ENCODE data around the gene VAMP2. TPM values are rescaled to one million over a fixed set of nuclear protein-coding genes. Genes with fewer than 3 reads are reported as not detected.

Gene VAMP2
- total RNA-seq, 1 donor from 2014 or later = 63.9 TPM

DNA sequence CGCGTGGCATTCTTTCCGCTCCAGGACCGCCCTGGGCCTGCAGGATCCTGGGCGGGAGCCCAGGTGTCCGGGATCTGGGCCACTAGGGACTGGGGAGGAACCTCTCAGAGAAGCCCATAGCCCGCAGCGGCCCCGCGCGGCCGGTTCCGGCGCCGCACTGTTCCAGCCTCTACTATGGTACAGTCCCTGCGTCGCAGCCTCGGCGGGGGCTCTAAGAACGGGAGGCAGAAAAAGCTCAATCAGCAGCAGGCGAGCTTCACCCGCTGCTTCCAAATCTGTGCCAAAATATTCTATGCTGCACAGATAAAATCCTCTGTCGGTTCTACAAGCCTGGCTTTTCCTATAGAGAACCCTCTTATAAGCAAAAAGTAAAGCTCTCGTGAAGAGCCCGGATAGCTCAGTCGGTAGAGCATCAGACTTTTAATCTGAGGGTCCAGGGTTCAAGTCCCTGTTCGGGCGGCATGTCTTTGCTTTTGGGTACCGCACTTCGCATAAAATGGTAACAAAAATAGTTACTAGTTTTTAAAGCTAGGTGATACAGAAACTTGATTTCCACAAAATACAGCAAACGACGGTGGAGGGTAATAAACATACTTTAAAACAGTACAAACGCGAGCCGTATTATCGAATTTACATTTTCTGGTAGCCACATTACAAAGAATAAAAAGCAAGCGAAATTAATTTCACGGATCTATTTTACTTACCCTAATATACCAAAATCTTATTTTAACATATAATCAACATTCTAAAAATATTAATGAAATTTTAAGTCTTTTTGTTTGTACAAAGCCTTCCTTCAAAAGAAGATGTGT lies 43.8 kb downstream of the VAMP2 start:
- intact Hi-C loops (cut with DNase I) = loop anchor here (2.0 kb wide), 1 partner anchor 68 kb away; no protein-coding TSS in a partner anchor
- DNase-seq (ENCODE audit: low spot score) = peak; percentile 93

DNA sequence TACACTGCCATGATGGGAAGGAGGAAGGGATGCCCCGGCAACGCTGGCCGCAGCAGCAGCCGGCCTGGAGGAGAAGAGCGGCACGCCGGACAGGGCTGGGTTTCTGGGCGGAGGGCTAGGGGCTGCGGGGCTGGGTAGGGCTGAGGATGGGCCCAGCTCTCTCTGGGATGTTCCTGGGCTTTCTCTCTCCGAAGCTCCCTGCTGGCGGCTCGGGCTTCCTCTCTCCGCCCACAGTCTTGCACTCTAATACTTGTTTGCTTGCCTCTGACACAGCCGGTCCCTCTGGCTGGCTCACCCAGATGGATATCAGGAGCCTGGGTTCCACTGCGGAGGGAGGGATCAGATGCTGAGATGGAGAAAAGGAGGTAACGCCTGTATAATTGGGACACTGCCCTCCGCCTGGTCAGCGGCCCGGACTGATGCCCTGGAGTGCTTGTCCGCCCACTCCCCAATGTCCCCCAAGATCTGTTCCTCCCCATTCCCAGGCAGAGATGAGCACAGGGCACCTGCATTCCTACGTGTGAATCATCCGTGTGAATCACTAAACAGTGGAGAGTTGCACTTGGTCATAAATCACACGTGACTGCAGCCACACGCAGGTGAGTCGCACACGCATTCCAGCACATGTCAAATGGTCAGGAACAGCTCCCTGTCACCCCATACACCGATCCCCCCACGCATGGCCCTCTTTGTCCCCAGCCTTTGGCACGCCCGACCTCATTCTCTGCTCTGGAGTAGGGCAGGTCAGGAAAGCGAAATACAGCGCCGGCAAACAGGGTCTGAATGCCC lies 44.6 kb downstream of the VAMP2 start, which contains the start of gene ALOXE3:
ALOXE3 (minus strand) TSS at position 535 of the 789 bp plus-strand sequence; CDS start at position 11, 524 bp downstream.
- intact Hi-C loops (cut with DNase I) = loop anchor here (2.0 kb wide), 1 partner anchor 69 kb away; no protein-coding TSS in a partner anchor
- DNase-seq (ENCODE audit: low spot score) = no peak

DNA sequence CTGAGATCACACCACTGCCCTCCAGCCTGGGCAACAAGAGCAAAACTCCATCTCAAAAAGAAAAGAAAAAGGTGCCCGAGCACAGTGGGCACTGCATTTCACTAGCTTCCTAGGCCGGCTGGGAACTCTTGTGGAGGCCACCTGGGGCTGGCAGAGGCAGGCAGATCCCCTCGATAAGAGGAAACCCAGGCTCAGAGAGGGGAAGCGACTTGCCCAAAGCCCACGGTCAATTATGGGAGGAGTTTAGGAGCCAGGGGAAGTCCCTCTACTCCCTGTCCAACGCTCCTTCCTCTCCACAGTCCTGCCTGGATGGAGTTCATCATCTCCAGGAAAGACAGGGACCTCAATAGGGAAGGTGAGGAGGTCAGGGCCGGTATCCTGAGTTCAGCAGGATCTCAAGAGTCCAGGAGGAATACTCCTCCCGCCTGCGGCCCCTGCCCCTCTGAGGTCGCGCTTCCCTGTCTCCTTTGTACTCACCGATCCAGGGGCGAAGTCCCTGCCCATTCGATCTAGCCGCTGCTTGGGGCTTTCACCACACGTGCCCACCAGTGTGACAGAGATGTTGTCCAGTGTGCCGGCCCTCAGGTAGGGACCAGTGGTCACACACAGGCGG lies 45.3 kb downstream of the VAMP2 start:
- intact Hi-C loops (cut with DNase I) = no loop called here
- no peak for DNase-seq (ENCODE audit: low spot score)

DNA sequence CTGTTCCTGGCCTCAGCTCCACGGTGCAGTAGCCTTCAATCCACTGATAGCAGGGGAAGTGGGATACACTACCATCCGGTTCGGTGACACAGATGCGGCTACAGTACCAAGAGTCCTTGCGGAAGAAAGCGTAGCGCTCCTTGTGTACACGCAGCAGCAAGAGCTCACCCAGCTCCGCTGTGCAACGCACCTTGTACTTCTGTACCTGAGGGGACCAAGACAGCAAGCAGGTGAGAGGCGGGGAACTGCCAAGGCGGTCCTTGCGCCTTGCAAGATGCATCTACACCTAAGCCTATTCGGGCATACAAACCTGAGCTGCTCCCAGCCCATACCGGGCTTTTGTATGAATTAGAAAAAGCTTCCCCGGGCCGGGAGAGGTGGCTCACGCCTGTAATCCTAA lies 46.0 kb downstream of the VAMP2 start:
- no peak for DNase-seq (ENCODE audit: low spot score)
- intact Hi-C loops (cut with DNase I) = no loop called here

DNA sequence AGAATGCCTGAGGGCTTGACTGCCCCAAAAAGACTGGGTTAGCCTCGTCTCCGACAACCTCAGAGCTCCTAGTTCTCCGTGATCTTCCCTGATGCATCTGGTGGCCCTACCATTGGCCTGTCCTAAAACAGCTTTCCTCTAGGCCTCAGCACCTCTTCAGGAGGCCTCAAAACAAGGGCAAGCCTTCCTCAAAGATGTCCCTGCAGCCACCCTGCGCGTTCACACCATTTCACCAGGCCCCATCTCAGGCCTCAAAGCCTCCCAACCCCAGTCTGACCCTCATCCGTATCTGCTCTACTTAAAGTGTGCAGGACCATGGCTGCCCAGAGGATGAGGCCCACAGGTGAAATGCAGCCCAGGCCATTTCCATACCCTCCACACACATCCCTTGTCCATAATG lies 51.8 kb downstream of the VAMP2 start:
- intact Hi-C loops (cut with DNase I) = loop anchor here (5.0 kb wide), 1 partner anchor 49 kb away; no protein-coding TSS in a partner anchor

DNA sequence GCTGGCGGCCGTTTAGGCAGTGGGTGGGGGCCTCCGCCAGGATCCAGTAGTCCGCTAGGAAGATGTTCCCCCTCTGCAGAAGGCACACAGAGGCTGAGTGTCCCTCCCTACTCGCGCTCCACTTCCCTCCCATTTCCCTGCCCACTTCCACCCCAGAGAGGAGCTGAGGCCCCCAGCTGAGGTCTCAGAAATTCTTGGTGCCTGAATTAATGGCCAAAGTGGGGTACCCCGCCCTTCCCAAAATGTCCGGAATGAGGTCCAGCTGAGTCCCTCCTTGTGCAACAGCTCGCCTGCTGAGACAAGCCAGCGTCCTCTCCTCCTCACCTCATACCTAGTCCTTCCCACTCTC lies 52.3 kb downstream of the VAMP2 start:
- no peak for DNase-seq (ENCODE audit: low spot score)
- intact Hi-C loops (cut with DNase I) = loop anchor here (5.0 kb wide), 1 partner anchor 48 kb away; no protein-coding TSS in a partner anchor

More for the DNA sequence above, 51.8 kb downstream of the VAMP2 start:
- no peak for DNase-seq (ENCODE audit: low spot score)

DNA sequence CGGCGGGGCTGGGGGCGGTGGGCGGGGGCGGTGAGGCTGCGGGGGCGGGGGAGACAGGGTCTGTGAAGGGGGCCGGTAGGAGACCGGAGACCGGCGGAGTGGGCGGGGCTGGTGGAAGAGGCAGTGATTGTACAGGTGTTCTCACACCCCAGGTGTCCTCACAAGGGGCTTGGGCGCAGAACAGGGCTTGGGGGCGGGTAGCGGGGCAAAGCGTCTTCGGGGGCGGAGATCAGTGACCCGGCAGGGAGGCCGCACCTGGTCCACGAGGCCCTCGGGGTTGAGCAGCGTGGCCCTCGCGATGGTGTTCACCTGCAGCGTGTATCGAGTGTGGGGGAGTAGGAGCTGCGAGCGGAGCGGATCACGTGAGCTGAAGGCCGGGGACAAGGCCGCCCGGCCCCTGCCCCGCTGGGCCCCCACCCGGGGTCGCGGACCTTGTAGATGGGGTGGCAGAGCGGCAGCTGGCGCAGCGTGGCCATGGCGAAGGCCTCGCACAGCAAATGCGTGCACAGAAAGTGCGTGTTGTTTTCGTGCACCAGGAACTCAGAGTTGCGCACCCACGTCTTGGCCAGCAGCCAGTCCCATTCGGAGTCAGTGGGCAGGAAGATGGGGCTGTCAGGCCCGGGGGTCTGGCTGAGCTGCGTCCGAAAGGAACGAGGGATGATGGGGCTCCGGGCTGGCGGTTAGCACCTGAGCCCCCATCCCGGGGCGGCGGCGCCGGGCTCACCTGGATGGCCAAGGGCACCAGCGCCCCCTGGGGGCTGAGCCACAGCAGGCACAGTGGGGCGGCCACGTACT lies 52.9 kb downstream of the VAMP2 start:
- intact Hi-C loops (cut with DNase I) = loop anchor here (5.0 kb wide), 1 partner anchor 48 kb away; no protein-coding TSS in a partner anchor

More for the DNA sequence above, 52.9 kb downstream of the VAMP2 start:
- no peak for DNase-seq (ENCODE audit: low spot score)

Small RNA genes within 50 kb of the gene (microRNA-seq; reads per million reads assigned to microRNA genes)
- not detected for gene MIR4521
- gene MIR6883 = 1.3 reads per million

Other genes with a start within 250 kb of the VAMP2 start
- 1.00 TPM for gene RNF227, start 246.7 kb downstream of the VAMP2 start, total RNA-seq
- 0.43 TPM for gene KCNAB3, start 233.1 kb downstream of the VAMP2 start, total RNA-seq
- gene TRAPPC1, start 231.0 kb downstream of the VAMP2 start, total RNA-seq = 114 TPM
- 12.0 TPM for gene CNTROB, start 230.7 kb downstream of the VAMP2 start, total RNA-seq
- gene GUCY2D, start 160.3 kb downstream of the VAMP2 start, total RNA-seq = not detected
- gene ALOX15B, start 123.9 kb downstream of the VAMP2 start, total RNA-seq = not detected
- gene ALOX12B, start 75.2 kb downstream of the VAMP2 start, total RNA-seq = not detected
- gene ALOXE3, start 44.4 kb downstream of the VAMP2 start, total RNA-seq = not detected
- gene HES7, start 38.8 kb downstream of the VAMP2 start, total RNA-seq = 0.65 TPM
- 47.8 TPM for gene PER1, start 10.5 kb downstream of the VAMP2 start, total RNA-seq
- 8.7 TPM for gene TMEM107, start 13.4 kb upstream of the VAMP2 start, total RNA-seq
- 6.8 TPM for gene BORCS6, start 27.2 kb upstream of the VAMP2 start, total RNA-seq
- 0.83 TPM for gene AURKB, start 47.6 kb upstream of the VAMP2 start, total RNA-seq
- 13.4 TPM for gene CTC1, start 85.1 kb upstream of the VAMP2 start, total RNA-seq
- gene PFAS, start 86.3 kb upstream of the VAMP2 start, total RNA-seq = 11.2 TPM
- gene RANGRF, start 125.7 kb upstream of the VAMP2 start, total RNA-seq = 23.7 TPM
- 4.0 TPM for gene SLC25A35, start 132.5 kb upstream of the VAMP2 start, total RNA-seq
- gene ARHGEF15, start 147.3 kb upstream of the VAMP2 start, total RNA-seq = 18.3 TPM
- gene ODF4, start 176.9 kb upstream of the VAMP2 start, total RNA-seq = not detected
- gene RPL26, start 220.2 kb upstream of the VAMP2 start, total RNA-seq = 727 TPM
- not detected for gene RNF222, start 234.9 kb upstream of the VAMP2 start, total RNA-seq

Data from cardiac septum (tissue), 1 donor.